Stimulated activated CD8-positive, alpha-beta memory T cell treated with anti-CD3 and anti-CD28 coated beads, Interleukin-15, amount 100 ng/mL, for 1 hour (primary cell): ENCODE measurements around the gene IKZF2.

Experiments used
- DNase-seq: peaks from one replicate; pipeline ENCODE4 v3.0.0-alpha.2; 2020; ENCODE audit warnings: low read depth

The IKZF2 gene

DNA sequence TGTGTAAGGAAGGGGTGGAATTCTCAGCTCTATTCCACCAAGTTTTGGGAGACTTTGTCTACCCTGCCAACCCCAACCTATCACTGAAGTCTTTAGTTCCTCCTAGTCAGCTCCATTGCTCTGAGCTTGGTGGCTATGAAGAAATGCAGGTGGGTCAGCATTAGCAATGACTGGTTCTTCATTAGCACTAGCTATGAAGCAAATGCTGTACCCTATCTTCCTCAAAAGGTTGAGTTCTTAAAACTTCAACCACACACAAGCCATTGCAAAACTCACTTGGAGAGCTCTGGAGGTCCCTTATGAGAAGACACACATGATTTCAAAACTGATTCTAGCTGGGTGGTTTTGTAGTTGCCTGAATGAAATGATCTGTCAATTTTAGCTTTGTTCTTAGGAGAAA lies 193.8 kb downstream of the IKZF2 start:
- DNase-seq, result no peak

- DNase-seq, result no peak
Measured at GRCh38 chr2:212956665-212957607, 194.5 kb downstream of the IKZF2 start.

DNA sequence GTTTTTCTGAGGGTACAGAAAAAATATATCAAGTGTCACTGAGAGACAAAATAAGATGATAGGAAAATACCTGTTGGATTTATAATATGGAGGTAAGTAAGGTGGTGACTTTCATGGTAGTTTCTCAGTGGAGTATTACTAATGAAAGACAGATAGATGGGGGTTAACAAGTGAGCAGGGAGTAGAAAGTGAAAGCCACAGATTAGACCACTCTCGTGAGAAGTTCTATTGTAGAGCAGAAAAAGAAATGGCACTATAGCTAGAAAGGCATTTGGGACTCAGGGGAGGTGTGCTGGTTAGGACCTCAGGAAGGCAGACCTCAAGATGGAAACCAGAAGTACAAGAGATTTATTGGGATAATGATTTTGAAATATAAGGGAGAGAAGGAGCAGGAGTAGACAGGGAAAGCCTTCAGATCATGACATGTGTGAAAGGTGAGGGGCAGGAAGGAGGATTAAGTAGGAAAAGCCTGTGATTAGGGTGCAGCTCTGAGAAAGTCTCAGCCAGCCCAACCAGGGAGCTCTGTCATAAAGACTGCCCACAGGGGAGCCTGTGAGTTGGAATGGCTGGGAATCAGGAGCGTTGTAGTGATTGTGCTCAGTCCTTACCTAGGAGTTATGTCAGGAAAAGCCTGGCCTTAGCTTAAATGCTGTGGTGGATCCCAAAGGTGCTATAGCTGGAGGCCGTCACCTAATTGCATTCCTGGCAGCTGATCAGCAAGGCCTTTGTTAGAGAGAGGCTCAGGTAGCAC lies 198.1 kb downstream of the IKZF2 start:
- DNase-seq, result no peak

DNA sequence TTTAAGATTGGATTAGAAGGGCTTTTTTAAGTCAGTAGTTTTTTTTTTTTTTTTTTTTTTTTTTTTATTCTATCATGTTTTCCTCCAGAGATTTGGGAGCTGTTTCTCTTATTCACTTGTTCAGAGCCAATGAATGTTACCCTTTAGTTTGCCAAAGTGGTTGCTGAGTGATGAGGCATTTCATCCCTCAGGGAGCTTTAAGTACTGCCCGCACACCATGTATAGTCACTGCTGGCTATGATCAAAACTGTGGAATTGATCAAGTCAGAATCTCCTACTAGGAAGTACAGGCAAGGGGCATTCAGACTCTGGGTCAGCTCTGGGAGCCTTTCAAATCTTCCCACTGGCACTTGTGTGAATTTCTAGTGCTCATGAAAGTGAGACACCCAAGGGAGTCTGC lies 201.6 kb downstream of the IKZF2 start:
- no peak for DNase-seq
